Cortex of kidney (tissue), 1 donor: ENCODE data around the gene DNTTIP2.
A peak's percentile ranks its signal among the peaks of the same experiment; 100 is the strongest.
"Not testable (repeated sequence)": the region's sequence is repeated elsewhere in the genome, so short reads cannot be mapped to it uniquely, and the experiment has no call there.

Experiments
- DNase-seq: peaks from one replicate; lab custom pipeline; 2025; lab: John Stamatoyannopoulos, UW

DNTTIP2 gene, protein sequence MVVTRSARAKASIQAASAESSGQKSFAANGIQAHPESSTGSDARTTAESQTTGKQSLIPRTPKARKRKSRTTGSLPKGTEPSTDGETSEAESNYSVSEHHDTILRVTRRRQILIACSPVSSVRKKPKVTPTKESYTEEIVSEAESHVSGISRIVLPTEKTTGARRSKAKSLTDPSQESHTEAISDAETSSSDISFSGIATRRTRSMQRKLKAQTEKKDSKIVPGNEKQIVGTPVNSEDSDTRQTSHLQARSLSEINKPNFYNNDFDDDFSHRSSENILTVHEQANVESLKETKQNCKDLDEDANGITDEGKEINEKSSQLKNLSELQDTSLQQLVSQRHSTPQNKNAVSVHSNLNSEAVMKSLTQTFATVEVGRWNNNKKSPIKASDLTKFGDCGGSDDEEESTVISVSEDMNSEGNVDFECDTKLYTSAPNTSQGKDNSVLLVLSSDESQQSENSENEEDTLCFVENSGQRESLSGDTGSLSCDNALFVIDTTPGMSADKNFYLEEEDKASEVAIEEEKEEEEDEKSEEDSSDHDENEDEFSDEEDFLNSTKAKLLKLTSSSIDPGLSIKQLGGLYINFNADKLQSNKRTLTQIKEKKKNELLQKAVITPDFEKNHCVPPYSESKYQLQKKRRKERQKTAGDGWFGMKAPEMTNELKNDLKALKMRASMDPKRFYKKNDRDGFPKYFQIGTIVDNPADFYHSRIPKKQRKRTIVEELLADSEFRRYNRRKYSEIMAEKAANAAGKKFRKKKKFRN

DNA sequence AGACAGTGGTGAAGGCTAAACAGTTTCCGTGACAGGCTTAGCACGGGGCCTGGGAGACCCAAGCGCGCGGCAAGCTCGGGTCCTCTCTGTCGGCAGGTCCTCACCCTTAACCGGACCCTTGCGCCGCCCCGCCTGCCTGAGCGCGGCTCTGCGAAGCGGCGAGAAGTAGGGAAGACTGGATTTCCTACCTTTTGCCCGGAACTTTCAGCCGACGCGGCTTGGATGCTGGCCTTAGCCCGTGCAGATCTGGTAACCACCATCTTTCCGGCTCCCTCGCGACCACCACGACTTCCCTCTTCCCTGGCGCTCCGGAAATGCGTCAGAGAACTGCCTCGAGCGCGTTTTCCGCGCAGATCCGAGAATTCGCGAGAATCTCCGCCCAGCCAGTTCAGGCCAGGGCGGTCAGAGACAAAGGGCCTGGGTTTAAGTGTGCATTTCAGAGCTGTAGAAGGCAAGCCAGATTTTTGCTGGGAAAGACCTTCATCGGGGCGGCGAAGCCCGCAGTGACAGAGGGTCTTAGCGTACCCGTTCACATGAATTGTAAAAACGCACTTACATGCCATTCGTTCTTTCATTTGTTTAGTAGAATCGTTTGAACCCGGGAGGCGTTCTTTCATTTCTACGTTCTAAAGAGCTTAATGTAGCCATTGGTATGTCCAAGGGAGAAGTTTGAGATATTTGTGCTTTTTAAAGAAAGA is at the start of gene DNTTIP2:
Gene DNTTIP2, minus strand, starts transcription at position 318 of the 698 bp plus-strand sequence. Its CDS starts 58 bp downstream, at position 260.
- DNase-seq: peak; percentile 9

- no peak for DNase-seq
These were observed 46.2 kb upstream of the DNTTIP2 start for GRCh38 chr1:93925206-93925605.

GRCh38 chr1:93919780-93920179 is 40.8 kb upstream of the DNTTIP2 start:
- no peak for DNase-seq

GRCh38 chr1:93917302-93917701 is 38.3 kb upstream of the DNTTIP2 start:
- no peak for DNase-seq

DNA sequence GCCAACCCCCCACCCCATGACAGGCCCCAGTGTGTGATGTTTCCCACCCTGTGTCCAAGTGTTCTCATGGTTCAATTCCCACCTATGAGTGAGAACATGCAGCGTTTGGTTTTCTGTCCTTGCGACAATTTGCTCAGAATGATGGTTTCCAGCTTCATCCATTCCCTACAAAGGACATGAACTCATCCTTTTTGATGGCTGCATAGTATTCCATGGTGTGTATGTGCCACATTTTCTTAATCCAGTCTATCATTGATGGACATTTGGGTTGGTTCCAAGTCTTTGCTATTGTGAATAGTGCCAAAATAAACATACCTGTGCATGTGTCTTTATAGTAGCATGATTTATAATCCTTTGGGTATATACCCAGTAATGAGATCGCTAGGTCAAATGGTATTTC is 31.9 kb upstream of the DNTTIP2 start:
- DNase-seq: not testable (repeated sequence)

GRCh38 chr1:93910305-93910704 is 31.3 kb upstream of the DNTTIP2 start:
- no peak for DNase-seq

- DNase-seq: peak; percentile 68
These were observed 30.4 kb upstream of the DNTTIP2 start, which contains the start of gene GCLM for GRCh38 chr1:93909146-93910050. GCLM (minus strand) TSS chr1:93909430; CDS start chr1:93909163, 267 bp downstream.

DNA sequence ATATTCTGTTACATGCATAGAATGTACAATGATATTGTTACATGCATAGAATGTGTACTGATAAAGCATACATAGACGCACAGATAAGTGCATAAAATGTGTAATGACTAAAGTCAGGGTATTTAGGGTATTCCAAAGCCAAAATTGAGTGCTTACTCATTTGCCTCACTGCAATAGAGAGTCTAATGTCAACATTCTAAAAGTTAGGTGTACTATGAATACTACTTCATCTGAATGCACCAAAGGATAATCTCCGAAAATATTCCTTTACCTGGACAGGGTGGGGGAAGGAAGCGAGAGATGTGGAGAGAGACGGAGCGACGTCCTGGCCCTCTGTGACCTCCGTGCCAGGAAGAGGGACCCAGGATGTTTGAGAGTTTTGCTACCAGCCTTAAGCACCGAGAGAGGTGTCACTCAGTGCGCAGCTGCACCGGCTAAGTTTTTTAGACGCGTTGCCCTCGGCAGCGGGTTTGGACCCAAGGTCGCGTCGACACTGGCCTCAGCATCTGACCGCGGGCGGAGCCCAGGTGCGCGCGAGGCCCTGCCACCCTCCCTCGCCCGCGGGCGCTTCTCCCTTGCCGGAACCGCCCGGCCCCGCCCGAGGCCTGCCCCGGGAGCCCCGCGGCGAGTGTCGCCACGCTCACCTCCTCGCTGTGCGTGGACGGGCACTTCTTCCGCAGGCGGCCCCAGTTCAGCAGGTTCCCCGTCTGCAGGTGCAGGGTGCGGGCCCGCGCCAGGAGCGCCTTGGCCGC is 29.6 kb upstream of the DNTTIP2 start:
- no peak for DNase-seq

GRCh38 chr1:93907718-93908117 is 28.7 kb upstream of the DNTTIP2 start:
- no peak for DNase-seq

DNA sequence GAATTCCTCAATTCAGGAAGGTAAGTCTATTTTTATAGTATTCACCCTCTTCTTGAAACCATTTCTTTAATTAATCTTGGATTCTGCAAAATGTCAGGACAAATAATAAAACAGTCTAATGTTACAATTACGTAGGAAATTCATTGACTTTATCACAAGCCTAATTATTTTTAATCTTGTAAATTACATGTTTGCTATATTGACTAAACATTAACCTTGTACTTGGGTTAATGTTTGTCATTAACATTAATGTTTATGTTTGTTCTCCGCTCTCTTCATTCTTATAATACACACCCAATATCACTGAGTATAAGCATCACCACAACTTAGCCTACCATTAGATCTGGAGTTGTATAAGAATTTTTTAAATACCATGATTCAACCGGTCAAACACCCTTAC is 27.5 kb upstream of the DNTTIP2 start:
- no peak for DNase-seq

GRCh38 chr1:93905734-93906133 is 26.7 kb upstream of the DNTTIP2 start:
- no peak for DNase-seq

DNA sequence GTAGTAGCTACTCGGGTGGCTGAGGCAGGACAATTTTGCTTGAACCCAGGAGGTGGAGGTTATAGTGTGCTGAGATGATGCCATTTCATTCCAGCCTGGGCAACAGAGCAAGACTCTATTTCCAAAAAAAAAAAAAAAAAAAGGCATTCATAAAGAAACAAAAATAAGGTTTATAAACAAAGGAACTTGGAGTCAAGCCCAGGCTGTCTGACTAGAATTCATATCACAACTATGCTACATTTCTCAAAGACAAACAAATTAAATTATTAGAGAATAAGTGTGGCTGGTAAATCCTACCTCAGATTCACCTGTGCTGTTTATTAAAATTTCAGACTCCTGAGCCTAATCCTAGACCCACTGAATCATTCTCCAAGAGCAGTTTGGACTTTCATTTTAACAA is 26.0 kb upstream of the DNTTIP2 start:
- no peak for DNase-seq

- DNase-seq: no peak
These were observed 25.2 kb upstream of the DNTTIP2 start for GRCh38 chr1:93904228-93904627.

GRCh38 chr1:93900723-93901504 is 21.9 kb upstream of the DNTTIP2 start:
- DNase-seq: no peak

DNA sequence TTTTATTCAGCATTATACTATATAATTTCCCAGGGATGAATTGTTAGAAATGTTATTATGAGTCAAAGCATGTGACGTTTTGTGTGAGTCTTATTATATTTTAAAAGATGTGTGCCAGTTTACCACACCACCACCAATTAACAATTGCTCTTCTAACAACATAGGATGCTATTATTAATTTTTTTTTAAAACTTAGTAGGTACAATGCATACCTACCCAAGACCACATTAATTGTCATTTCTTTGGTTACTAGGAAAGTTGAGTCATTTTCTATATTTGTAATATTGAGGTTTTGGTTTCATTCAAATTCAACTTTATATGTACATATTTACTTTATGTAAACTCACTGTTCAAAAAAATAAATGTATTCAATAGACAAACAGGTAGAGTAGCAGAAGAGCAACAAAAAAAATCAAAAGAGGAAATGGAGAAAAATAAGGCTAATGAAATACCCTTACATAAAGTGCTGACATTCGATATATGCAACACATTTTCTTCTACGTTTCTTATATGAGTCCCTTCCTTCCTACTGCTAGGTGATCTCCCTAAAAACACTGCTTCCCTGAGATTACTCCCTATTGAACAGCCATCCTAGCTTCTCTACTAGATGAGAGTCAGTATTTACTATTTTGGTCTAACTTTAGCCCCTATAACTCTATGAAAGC is 20.7 kb upstream of the DNTTIP2 start:
- DNase-seq: no peak

DNA sequence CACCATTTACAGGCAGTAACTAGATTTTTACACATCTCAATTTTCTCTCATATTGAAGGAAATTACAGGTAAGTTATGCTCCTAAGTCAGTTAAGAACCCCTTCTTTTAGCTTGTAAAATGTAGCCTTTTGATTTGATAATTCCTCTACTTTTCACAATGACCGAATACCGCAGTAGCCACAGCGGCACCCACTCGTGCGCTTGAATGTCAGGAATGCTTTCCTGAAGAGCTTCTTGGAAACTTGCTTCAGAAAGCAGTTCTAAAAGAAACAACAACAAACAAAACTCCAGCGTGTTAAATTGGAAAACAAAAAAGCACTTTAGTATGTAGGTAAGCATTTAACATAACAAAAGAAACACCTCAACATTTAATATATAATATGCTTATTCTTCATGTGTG is 9.9 kb upstream of the DNTTIP2 start:
- DNase-seq: no peak

DNA sequence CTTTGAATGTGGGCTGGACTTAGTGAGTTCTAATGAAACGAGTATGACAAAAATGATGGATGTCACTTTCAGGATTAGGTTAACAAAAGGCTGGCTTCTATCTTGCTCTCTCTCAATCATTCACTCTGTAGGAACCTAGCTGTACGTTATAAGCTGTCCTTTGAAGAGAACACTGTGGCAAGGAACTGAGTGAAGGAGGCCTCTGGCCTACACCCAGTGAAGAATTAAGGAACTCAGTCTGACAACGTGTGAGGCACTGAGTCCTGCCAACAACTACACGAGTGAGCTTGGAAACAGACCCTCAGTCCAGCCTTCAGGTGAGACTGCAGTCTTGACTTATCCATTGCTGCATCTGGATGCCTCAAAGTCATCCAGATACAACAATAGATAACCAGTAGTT is 3.3 kb upstream of the DNTTIP2 start:
- DNase-seq: no peak

- DNase-seq: no peak
These were observed 1.7 kb upstream of the DNTTIP2 start for GRCh38 chr1:93880731-93881130.

DNA sequence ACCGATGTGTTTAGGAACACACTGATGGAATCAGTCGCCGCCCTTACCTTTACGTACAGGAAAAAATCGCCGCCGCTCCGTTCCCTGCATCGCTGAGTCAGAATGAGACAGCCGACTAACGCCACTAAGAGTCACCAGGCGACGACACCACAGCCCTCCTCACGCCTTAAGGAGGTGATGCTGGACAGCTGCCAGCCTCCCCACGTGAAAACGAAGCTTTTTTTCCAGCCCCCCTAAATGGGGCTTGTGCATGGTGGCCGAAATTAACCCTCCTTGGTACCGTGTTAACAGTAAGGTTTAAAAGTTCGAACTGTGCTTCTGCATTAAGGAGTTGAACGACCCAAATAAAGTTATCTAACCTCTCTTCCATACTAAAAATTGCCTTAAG is 511 bp downstream of the DNTTIP2 start:
- DNase-seq: no peak
